Activated CD8-positive, alpha-beta T cell treated with anti-CD3 and anti-CD28 coated beads for 36 hours (primary cell): ENCODE data around the gene S100A7. TPM values are rescaled to one million over a fixed set of nuclear protein-coding genes. Genes with fewer than 3 reads are reported as not detected.

Experiments used
- ATAC-seq: fragments of 200-7000 bp; cut with Tn5 transposase; one replicate; pipeline ENCODE4 v1.10.0; 2021; ENCODE audit warnings: mild to moderate bottlenecking, moderate library complexity
- CTCF ChIA-PET: fragments of 350-600 bp; sonication (Branson Sonifier 250); formaldehyde crosslinking; loops from one replicate; lab custom pipeline; 2021; ENCODE audit warnings: antibody characterized with exemption; lab: Charles Lee
- POLR2A ChIA-PET: fragments of 350-600 bp; sonication (Branson Sonifier 250); formaldehyde crosslinking; loops from one replicate; lab custom pipeline; 2021; ENCODE audit warnings: antibody characterized with exemption; lab: Charles Lee
- DNase-seq: peaks from one replicate; pipeline ENCODE4 v3.0.0-alpha.2; 2020
- H3K27ac Mint-ChIP-seq: one replicate; pipeline ENCODE4 v1.8.0; 2021; ENCODE audit warnings: mild to moderate bottlenecking, mixed read lengths
- H3K27me3 Mint-ChIP-seq: one replicate; pipeline ENCODE4 v1.8.0; 2021; ENCODE audit warnings: mixed read lengths
- H3K36me3 Mint-ChIP-seq: one replicate; pipeline ENCODE4 v1.8.0; 2021; ENCODE audit warnings: low read depth, mixed read lengths
- H3K4me1 Mint-ChIP-seq: one replicate; pipeline ENCODE4 v1.8.0; 2021; ENCODE audit warnings: low read depth, mixed read lengths
- H3K4me3 Mint-ChIP-seq: one replicate; pipeline ENCODE4 v1.8.0; 2021; ENCODE audit warnings: mild to moderate bottlenecking, moderate library complexity, mixed read lengths
- H3K9me3 Mint-ChIP-seq: one replicate; pipeline ENCODE4 v1.8.0; 2021; ENCODE audit warnings: mixed read lengths
- CTCF ChIP-seq: fragments of 200-600 bp; IDR thresholded peaks from one replicate; pipeline ENCODE4 v1.8.0; 2022; ENCODE audit warnings: antibody characterized with exemption, mild to moderate bottlenecking
- intact Hi-C: fragments of 100-400 bp; cut with micrococcal nuclease; formaldehyde crosslinking; loops from one replicate; pipeline ENCODE4 v1.10.0; 2022
- total RNA-seq, 2 experiments: library from RNA; stranded (reverse); gene quantifications; one replicate each; pipeline ENCODE4 v1.2.3, GENCODE V29; 2021

S100A7 gene
- total RNA-seq, 2 experiments from 2014 or later = not detected

- no peak for ATAC-seq
- H3K27ac Mint-ChIP-seq = no peak overlapping the region
- intact Hi-C loops = no loop called here
These were observed 46.5 kb upstream of the S100A7 start for GRCh38 chr1:153506831-153507413.

GRCh38 chr1:153506386-153506785 is 45.9 kb upstream of the S100A7 start:
- ATAC-seq (no peak), DNase-seq (no peak)
- Mint-ChIP-seq H3K36me3 (no peaks in the 10 kb centered on the region), H3K9me3 (no peaks in the 10 kb centered on the region), H3K4me3 (no peak overlapping the region), H3K27ac (no peak overlapping the region), H3K27me3 (no peaks in the 10 kb centered on the region), H3K4me1 (peaks cover 10% of the 10 kb centered on the region)
- CTCF ChIA-PET = interaction anchor here (1.3 kb wide), 1 partner anchor 66 kb away, joined by 4 read pairs; no protein-coding TSS in a partner anchor
- TF ChIP-seq CTCF = no peak
- POLR2A ChIA-PET = no interaction called here
- intact Hi-C loops = no loop called here

More at GRCh38 chr1:153506831-153507413, 46.5 kb upstream of the S100A7 start:
- no peaks in the 10 kb centered on the region for H3K36me3 Mint-ChIP-seq
- POLR2A ChIA-PET = no interaction called here
- no peak overlapping the region for H3K4me3 Mint-ChIP-seq
- H3K4me1 Mint-ChIP-seq = peaks cover 10% of the 10 kb centered on the region
- H3K27me3 Mint-ChIP-seq = no peaks in the 10 kb centered on the region
- CTCF ChIA-PET = interaction anchor here (1.2 to 1.6 kb wide), 3 partner anchors 41 to 111 kb away, joined by 3 to 7 read pairs (median 4); no protein-coding TSS in a partner anchor
- H3K9me3 Mint-ChIP-seq = no peaks in the 10 kb centered on the region
- DNase-seq = no peak
- no peak for TF ChIP-seq CTCF

GRCh38 chr1:153505576-153505975 is 45.1 kb upstream of the S100A7 start:
- POLR2A ChIA-PET = no interaction called here
- Mint-ChIP-seq H3K9me3 (no peaks in the 10 kb centered on the region), H3K36me3 (no peaks in the 10 kb centered on the region), H3K27me3 (no peaks in the 10 kb centered on the region), H3K4me3 (no peak overlapping the region), H3K27ac (no peak overlapping the region), H3K4me1 (peaks cover 3% of the 10 kb centered on the region)
- DNase-seq (no peak), ATAC-seq (no peak)
- CTCF ChIA-PET = interaction anchor here (2.8 kb wide), 1 partner anchor 10 kb away, joined by 16 read pairs; no protein-coding TSS in a partner anchor
- intact Hi-C loops = no loop called here
- TF ChIP-seq CTCF = no peak

GRCh38 chr1:153503766-153504165 is 43.3 kb upstream of the S100A7 start:
- CTCF ChIA-PET = interaction anchor here (2.8 kb wide), 1 partner anchor 9 kb away, joined by 16 read pairs; no protein-coding TSS in a partner anchor
- no peak for TF ChIP-seq CTCF

GRCh38 chr1:153498746-153499145 is 38.3 kb upstream of the S100A7 start:
- no peak overlapping the region for H3K27ac Mint-ChIP-seq
- H3K36me3 Mint-ChIP-seq = no peaks in the 10 kb centered on the region
- H3K4me1 Mint-ChIP-seq = no peaks in the 10 kb centered on the region
- no peaks in the 10 kb centered on the region for H3K9me3 Mint-ChIP-seq
- intact Hi-C loops = no loop called here
- POLR2A ChIA-PET = no interaction called here
- H3K4me3 Mint-ChIP-seq = no peak overlapping the region
- DNase-seq (no peak), ATAC-seq (no peak)
- TF ChIP-seq CTCF = no peak
- H3K27me3 Mint-ChIP-seq = peaks cover 19% of the 10 kb centered on the region
- CTCF ChIA-PET = interaction anchor here (0.9 to 5.8 kb wide), 4 partner anchors 9 to 145 kb away, joined by 3 to 123 read pairs (median 4); no protein-coding TSS in a partner anchor

More at GRCh38 chr1:153503766-153504165, 43.3 kb upstream of the S100A7 start:
- Mint-ChIP-seq H3K27me3 (peaks cover 6% of the 10 kb centered on the region), H3K9me3 (no peaks in the 10 kb centered on the region), H3K4me1 (peaks cover 3% of the 10 kb centered on the region), H3K36me3 (no peaks in the 10 kb centered on the region), H3K4me3 (no peak overlapping the region), H3K27ac (no peak overlapping the region)
- ATAC-seq = no peak
- POLR2A ChIA-PET = interaction anchor here (1.2 kb wide), 1 partner anchor 16 kb away, joined by 3 read pairs; no protein-coding TSS in a partner anchor
- intact Hi-C loops = no loop called here
- DNase-seq = no peak
